ENCODE measurements around the gene LIN52.

GRCh38 chr14:74140374-74140850 lies 55.7 kb downstream of the LIN52 start:
- TF ChIP-seq EZH2phosphoT487 (IDR thresholded peaks at IDR 0.05; ENCODE audit: low read length) (no peak), CTCF (IDR thresholded peaks at IDR 0.05; ENCODE audit: low read length) (no peak), EZH2 (optimal IDR thresholded peaks at IDR 0.05; ENCODE audit: low read depth, low read length) (no peak)

All from MM.1S (cell line).